OCI-M1 (cell line): Measurements from ENCODE around the gene ELOVL1.
"Not testable (repeated sequence)": the region's sequence is repeated elsewhere in the genome, so short reads cannot be mapped to it uniquely, and the experiment has no call there.

Experiments
- DNase-seq: peaks from one replicate; lab custom pipeline; 2025; lab: John Stamatoyannopoulos, UW

The ELOVL1 gene

DNA sequence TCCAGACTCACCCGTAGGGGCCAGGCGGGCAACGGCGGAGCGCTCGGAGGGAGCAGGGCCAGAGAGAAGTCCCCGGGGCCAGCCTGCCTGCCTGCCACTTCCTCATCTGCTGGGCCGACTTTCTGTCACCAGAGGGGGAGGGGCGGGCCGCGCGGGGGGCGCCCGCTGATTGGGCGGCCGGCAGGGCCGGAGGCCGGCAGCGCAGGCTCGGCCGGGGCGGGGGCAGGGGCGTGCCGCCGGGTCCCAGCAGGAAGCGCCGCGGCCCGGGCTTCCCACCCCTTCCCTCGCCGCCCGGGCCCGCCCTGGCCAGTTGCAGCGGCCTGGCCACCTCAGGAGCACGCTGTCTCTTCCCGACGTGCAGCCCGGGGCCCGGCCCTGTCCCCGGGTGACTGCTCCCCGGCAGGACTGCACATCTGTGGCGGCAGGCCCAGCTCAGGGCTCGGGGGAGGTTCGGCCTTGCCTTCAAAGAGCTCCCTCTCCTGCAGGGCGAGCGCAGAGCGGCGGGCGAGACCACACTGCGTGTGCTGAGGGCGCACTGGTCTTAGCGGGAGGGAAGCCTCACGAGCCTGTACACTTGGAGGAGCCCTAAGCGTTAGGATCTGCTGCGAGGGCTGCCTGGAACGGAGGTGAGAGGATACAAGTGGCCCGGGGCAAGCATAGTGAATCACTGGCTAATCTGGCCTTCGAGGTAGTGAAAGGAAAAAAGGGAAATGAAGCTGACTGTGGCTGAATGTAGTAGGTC, at the start of gene ELOVL1:
TSS of gene ELOVL1 (minus strand) at position 108 of the 742 bp plus-strand sequence. CDS start 2,402 bp downstream, outside the sequence.
- DNase-seq, result peak; percentile 95

DNA sequence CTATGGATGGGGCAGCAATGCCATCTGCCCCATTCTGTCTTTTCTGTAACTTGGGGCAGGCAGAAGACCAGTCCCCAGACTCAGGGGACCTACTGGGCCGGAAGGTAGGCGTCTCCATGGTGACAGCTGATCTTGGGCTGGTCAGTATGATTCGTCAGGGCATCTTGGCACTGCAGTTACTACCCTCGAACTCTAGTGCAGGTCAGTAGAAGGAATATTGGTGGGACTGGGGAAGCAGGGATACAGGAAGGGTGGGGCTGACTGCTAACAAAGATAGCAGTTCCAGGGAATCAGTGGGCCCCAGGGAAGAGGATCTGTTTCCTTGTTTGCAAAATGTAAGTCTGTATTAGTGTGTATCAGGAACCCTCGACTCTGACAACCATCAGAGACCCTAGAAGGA, 48.1 kb upstream of the ELOVL1 start:
- DNase-seq, result no peak

- DNase-seq, result peak; percentile 89
These were observed 46.9 kb upstream of the ELOVL1 start for GRCh38 chr1:43414634-43415223.

GRCh38 chr1:43413426-43413825, 45.6 kb upstream of the ELOVL1 start:
- DNase-seq, result not testable (repeated sequence)

DNA sequence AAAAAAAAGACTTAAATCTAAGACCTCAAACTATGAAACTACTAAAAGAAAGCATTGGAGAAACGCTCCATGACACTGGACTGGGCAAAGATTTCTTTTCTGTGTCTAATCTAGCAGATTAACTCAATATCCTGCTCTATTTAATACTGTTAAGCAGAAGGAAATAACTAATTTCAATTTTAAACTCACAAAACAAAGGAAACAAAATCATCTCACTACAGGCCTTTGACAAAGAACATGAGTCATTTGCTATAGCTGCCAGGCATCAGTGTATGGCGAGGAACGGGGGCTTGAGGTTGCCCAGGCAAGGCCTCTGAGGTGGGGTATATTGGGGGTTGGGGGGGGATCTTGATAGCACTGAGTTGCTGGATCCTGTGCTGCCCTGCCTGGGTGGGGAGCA, 42.8 kb upstream of the ELOVL1 start:
- no peak for DNase-seq

GRCh38 chr1:43405876-43406234, 38.0 kb upstream of the ELOVL1 start:
- DNase-seq, result no peak

DNA sequence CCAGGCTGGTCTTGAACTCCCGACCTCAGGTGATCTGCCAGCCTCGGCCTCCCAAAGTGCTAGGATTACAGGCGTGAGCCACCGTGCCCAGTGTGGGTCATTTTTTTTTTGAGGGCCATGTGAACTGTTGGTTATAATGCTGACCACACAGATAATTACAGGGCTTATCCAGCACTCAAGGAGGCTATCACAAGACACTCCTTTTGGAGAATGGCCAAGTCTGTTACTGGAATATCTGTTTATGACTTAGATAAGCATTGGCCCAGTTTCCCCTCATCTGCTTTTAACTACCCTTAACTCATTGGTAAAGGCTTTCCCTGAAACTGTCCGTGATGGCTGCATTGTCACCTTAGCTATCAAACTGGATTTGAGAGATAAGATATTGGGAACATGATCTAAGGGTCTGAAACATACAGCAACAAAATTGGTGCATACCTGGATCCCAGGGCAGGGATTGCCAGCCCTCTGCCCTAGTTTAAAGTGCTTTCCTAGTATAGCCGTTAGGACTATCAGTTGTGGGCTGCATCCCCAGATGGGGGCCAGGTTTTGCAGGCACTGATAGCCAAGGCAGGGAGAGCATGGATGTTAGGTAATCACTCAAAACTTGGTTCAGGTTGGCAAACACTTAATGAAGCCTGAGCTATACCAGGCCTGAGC, 37.5 kb upstream of the ELOVL1 start:
- DNase-seq, result peak; percentile 98

DNA sequence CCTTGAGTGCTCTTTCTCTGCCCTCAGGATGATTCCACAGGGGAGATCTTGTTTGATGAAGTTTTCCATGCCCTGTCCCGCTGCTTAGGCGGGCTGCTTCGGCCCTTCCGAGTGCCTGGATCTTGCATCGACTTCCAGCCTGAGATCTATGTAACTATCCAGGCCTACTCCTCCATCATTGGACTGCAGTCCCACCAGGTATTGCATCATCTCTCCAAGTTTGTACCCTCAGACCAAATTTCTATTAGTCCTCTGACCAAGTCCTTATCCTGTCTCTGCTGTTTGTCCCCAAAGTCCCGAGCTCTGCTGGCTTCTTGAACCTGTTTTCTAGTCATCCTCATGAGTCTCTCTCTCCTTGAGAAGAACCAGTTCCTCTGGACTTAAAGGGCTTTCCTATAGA, 36.5 kb upstream of the ELOVL1 start:
- DNase-seq, result no peak

DNA sequence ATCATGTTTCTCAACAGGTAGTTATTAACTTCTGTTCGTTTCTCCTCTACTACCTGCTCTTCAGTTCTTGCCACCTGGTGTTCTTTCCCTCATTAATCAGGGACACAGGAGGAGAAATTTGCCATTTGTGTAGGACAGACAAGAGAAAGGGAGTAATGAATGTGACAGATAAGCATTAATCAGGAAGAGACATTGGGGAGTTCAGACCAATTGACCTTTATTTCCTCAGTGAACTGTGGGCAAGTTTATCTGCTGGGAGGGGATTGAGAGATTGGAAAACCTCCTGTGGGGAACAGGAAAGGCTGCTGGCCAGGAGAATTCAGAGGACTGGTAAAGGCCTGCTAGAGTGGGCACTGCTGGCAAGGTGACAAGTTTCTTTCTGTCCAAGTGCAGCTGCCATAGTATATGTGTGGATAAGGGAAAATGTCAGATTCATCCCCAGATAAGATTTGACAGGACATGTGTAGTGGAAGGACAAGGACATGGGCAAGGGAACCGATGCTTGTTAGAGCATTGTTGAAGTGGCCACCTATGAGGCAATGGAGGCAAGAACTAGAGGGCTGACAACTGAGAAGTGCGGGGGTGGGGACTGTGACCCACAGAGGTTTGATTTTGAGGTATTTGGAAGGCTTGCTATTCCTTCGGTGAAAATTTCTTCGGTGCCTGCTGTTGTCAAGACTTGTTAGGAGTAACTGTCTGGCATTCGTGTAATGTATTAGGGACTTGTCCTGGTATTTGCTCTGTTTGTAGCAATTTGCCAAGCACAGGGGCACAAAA, 34.5 kb upstream of the ELOVL1 start:
- DNase-seq, result peak; percentile 56

- DNase-seq, result not testable (repeated sequence)
These were observed 32.6 kb upstream of the ELOVL1 start for GRCh38 chr1:43400441-43400840.

DNA sequence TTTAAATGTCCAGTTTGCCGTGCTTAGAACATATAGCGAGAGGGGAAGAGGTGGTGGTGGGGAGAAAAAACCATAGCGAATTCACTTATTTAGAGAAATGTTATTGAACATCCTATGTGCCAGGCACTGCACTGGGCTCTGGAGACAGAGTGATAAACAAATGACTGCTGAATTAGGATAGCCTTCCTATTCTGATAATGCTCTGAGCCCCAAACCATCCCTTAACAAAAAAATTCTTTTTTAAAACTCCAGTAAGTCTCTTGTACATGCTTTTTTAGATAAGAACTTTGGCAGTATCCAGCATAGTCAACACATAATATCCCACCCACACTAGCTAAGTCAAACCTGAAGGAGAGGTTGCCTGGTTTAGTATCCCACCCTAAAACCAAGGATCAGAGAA, 30.4 kb upstream of the ELOVL1 start:
- no peak for DNase-seq

DNA sequence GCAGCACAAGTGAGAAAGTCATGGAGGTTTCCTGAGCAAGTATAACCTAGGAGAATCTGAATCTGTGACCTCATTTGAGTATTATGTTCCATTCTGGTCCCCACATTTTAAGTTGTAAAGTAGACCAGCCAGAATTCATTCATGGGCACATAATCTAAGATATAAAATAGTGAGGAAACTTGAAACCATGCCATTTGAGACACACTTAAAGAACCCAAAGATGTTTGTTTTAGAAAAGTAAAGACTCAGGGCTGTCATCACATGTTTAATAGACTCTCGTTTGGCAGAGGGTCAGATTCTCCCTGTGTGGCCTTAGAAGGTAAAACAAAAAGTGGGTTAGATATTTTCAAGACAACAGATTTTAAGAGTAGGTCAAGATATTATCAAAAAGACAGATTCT, 28.2 kb upstream of the ELOVL1 start:
- no peak for DNase-seq

- no peak for DNase-seq
These were observed 27.7 kb upstream of the ELOVL1 start for GRCh38 chr1:43395523-43395922.

DNA sequence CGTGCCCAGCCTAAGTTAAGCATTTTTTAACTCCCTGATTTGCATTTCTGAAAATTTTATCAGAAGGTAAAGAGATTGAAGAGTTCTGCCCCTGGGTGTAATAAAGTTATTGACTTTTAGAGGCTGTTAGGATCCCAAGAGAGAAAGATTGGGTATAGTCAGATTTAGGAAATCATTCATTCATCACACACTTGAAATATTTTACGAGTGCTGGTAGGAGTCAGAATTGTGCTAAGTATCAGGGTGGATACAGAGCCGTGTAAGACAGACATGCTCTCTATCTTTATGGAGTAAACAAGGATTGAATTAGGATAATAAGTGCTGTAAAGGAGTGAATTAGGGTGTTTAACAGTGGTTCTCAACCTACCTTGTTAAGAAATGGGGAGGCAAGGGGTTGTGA, 24.9 kb upstream of the ELOVL1 start:
- DNase-seq, result no peak

DNA sequence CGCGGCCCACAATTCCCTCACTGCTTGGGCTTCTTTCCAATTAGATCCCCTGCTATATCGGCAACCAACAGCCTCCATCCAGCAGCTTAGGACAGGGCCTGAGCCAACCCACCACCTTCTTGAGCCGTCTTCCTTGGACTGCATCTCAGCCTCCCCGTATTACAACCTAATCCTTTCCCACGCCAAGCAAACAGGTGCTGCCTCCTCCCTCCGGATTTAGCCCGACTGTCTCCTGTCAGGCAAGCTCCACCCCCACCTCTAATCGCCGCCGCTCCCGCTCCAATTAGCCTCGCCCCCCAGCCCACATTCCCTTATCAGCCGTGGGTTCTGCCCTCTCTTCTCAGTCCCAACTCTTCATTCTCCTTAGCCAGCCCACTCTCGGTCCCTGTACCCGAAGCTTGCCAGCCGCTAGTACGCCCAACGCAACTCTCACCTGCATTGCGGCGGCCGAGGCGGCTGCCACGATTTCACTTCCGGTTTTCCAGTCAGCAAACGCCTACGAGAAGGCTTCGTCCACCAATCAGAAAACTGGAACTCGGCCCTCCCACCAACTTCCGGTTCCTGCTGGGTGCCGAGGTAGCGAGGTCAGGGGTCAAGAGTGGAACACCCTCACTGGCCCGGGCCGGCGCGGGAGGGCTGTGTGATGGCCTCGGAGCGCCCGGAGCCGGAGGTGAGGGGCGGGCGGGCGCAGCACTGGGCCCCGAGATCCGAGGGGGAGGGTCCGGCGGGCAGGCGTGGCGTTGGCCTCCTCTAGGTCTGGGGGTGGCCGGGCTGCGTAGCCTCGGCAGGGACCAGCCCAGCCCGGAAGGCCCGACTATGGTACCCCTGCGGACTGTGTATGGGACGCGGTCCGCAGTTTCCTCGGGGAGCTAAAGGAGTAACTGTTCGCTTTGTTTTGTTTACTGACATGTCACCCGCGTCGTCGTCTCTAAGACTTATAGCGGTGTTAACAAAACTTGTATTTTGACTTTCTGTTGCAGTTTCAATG, 21.8 kb upstream of the ELOVL1 start, which contains the start of the genes MED8 and SZT2:
TSS of gene MED8 (minus strand) at position 475 of the 988 bp plus-strand sequence. CDS start at position 439, 36 bp downstream.
TSS of gene SZT2 (plus strand) at position 574 of the 988 bp plus-strand sequence. CDS start at position 644, 70 bp downstream.
- peak; percentile 98 for DNase-seq

DNA sequence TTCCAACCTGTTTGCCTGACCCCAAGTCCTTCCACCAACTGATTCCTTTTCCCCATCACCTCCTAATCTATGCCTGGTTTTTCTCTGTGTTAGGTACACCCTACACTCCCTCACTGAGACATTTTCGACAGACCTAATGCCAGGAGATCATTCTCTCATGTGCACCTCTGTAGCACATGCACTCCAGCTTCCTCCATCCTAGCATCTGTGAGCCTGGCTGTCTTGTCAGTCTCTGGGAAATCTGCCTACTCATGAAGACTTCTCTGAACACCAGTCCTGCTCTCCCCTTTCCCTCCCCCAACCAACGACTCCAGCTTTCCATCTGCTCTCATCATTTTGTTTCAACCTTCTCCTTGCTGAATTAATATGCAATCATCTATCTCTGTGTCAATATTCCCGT, 20.8 kb upstream of the ELOVL1 start:
- DNase-seq, result peak; percentile 11

- no peak for DNase-seq
These were observed 20.3 kb upstream of the ELOVL1 start for GRCh38 chr1:43387976-43388599.

DNA sequence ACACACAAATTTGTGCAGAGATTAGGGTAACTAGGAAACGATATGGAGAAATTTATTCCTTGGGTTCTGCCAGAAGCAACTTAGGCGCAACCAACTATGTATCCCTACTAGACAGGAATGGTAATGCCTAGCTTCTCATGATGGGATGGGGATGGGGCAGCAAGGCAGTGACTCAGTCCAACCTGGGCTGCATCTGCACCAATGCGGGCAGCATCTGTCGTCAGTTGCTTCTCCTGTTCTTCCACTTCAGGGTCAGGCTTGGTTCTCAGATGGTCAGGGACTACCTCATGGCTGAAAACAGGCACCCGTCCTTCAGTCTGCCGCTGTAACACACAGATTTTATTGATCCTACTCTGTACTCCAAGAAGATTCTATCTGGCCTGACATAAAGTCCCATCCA, 18.9 kb upstream of the ELOVL1 start:
- DNase-seq, result no peak

DNA sequence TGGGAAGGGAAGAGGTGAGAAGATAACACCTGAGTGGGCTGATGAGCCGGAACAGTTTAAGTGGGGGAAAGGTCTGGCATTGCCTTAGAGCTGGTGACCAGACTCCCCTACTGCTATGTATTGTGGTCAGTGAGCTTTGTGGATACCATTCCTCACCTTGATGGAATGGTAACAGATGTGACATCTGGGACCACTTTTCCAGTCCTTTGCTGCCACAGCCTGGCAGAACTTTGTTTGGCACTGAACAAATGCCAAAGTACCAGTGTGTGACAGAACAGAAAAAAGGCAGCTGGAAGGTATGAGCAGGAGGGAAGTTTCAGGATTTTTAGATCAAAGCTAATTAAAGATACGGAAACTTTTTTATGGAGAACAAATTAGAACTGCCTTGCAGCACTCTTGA, 15.6 kb upstream of the ELOVL1 start:
- no peak for DNase-seq

DNA sequence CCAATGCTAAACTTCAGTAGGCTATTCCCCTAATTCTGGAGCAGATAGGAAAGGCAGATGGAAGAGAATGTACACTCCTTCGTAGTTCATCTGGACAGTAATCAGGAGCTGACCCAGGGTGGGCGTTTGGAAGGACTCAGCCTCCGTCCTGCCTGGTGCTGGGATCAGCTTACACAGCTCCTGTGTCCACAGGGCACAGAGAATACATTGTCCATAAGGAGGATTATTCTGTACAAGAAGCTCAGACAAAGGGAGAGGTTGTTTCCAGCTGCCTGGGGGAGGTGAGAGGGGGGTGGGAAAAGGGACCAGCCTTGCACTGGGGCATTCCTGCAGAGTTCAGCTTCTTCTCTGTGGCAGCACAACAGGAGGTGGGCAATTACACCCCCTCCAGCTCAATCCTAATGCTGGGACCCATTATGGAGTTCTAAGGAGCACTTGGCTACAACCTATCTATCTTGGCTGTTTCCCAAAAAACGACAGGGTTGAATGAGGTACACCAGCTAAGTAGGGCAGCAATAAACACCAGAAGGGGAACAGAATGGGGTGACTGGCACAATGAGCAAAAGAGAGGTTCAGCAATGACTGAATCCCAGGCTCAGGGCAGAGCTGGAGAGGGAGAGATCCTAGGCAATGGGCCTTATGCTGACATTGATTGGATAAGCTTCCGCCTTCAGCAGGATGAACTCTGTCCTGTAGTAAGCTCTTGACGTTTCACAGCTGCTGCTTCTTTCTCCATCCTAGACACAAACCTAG, 14.4 kb upstream of the ELOVL1 start:
- no peak for DNase-seq
